ENCODE data around the gene FAHD2A.

GRCh38 chr2:95374921-95375471 is 27.5 kb upstream of the FAHD2A start:
- TF ChIP-seq CREB1 (CRISPR knock-in tag; IDR thresholded peaks at IDR 0.05; ENCODE audit: low read depth) (no peak), EZH2 (IDR thresholded peaks at IDR 0.05; ENCODE audit: low read depth, unreplicated experiment) (no peak), CTCF (conservative IDR thresholded peaks at IDR 0.05; ENCODE audit: low read depth in 2 of 2) (no peak), REST (IDR thresholded peaks at IDR 0.05; ENCODE audit: unreplicated experiment) (no peak), ZNF462 (CRISPR knock-in tag; IDR thresholded peaks at IDR 0.05) (no peak), POLR2AphosphoS5 (IDR thresholded peaks at IDR 0.05; ENCODE audit: low read depth) (no peak), JUNB (IDR thresholded peaks at IDR 0.05; ENCODE audit: unreplicated experiment) (no peak), EZH2phosphoT487 (IDR thresholded peaks at IDR 0.05; ENCODE audit: unreplicated experiment) (no peak), ETS1 (IDR thresholded peaks at IDR 0.05) (no peak), STAT1 (IDR thresholded peaks at IDR 0.05; ENCODE audit: unreplicated experiment) (no peak)

All from GM23338 (cell line).